GM23248 (cell line): ENCODE measurements around the gene SYT2.
"Not testable (repeated sequence)": the region's sequence is repeated elsewhere in the genome, so short reads cannot be mapped to it uniquely, and the experiment has no call there.

Experiments
- EZH2 ChIP-seq: fragments of 200-600 bp; sonication (generic); IDR thresholded peaks from 2 replicates; pipeline ENCODE4 v1.6.1; 2018; ENCODE audit warnings: antibody characterized with exemption, mild to moderate bottlenecking; ENCODE audit not compliant: insufficient read depth, poor library complexity, severe bottlenecking
- EZH2phosphoT487 ChIP-seq: fragments of 200-600 bp; sonication (generic); IDR thresholded peaks from 2 replicates; pipeline ENCODE4 v1.6.1; 2018; ENCODE audit warnings: antibody characterized with exemption, moderate library complexity, mild to moderate bottlenecking, low read depth; ENCODE audit not compliant: insufficient read depth

DNA sequence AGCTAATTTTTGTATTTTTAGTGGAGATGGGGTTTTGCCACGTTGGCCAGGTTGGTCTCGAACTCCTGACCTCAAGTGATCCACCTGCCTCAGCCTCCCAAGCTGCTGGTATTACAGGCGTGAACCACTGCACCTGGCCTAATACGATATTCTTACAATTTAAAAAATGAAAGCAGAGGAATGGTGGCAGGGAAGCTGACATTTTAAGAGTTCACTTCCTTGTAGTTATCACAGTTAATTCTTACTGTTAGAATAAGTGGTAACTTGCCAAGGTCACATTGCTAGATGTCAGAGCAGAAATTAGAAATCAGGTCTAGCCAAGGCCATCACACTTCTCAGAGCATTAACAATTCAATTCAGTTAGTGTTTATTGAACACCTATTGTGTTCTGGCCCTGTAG, 154.2 kb downstream of the SYT2 start:
- not testable (repeated sequence) for TF ChIP-seq EZH2, EZH2phosphoT487
